Fibroblast of lung (primary cell): ENCODE results near the gene CCNF. TPM values are rescaled to one million over a fixed set of nuclear protein-coding genes. Genes with fewer than 3 reads are reported as not detected.

ENCODE experiments used
- DNase-seq, 2 donors: peaks; one replicate each; pipeline versions ENCODE4 v3.0.0 to v3.0.0-alpha.2; 2010; ENCODE audit warnings: low read depth in 2 of 2
- H2AFZ ChIP-seq: 2 replicates; pipeline ENCODE4 v1.5.1; 2012; ENCODE audit warnings: low read length, control low read depth, inconsistent platforms
- H3K27ac ChIP-seq: 2 replicates; pipeline ENCODE4 v1.5.1; 2011; ENCODE audit warnings: low read length, control low read depth; ENCODE audit not compliant: insufficient read depth
- H3K27me3 ChIP-seq: 2 replicates; pipeline ENCODE4 v1.5.1; 2011; ENCODE audit warnings: mild to moderate bottlenecking, low read length; ENCODE audit not compliant: control insufficient read depth, insufficient read depth
- H3K36me3 ChIP-seq: 2 replicates; pipeline ENCODE4 v1.5.1; 2011; ENCODE audit warnings: low read length; ENCODE audit not compliant: control insufficient read depth, insufficient read depth
- H3K4me1 ChIP-seq: 2 replicates; pipeline ENCODE4 v1.5.1; 2011; ENCODE audit warnings: low read length; ENCODE audit not compliant: control insufficient read depth, insufficient read depth; ENCODE audit errors: extremely low read depth
- H3K4me2 ChIP-seq: 2 replicates; pipeline ENCODE4 v1.5.1; 2011; ENCODE audit warnings: low read length, control low read depth; ENCODE audit not compliant: insufficient read depth; ENCODE audit errors: extremely low read depth
- H3K4me3 ChIP-seq, 4 experiments: fragments of 200-600 bp in 1 of 4; sonication (generic) in 1 of 4; replicated peaks in 1 of 4; 2 replicates each; pipeline ENCODE4 v1.5.1; 2011 to 2016; ENCODE audit warnings: low read length in 4 of 4, low read depth in 3 of 4, mild to moderate bottlenecking in 3 of 4, control low read depth in 2 of 4, inconsistent platforms in 1 of 4, mixed read lengths in 1 of 4; ENCODE audit not compliant: insufficient read depth in 1 of 4; ENCODE audit errors: control extremely low read depth in 1 of 4
- H3K79me2 ChIP-seq: 2 replicates; pipeline ENCODE4 v1.5.1; 2012; ENCODE audit warnings: mild to moderate bottlenecking, low read length, inconsistent platforms; ENCODE audit not compliant: control insufficient read depth, insufficient read depth
- H3K9ac ChIP-seq: 2 replicates; pipeline ENCODE4 v1.5.1; 2011; ENCODE audit warnings: mild to moderate bottlenecking, low read length, control low read depth; ENCODE audit not compliant: insufficient read depth
- H3K9me3 ChIP-seq: 2 replicates; pipeline ENCODE4 v1.5.1; 2012; ENCODE audit warnings: low read depth, low read length; ENCODE audit not compliant: control insufficient read depth, insufficient read depth
- H4K20me1 ChIP-seq: 2 replicates; pipeline ENCODE4 v1.5.1; 2011; ENCODE audit warnings: low read length; ENCODE audit not compliant: control insufficient read depth, insufficient read depth; ENCODE audit errors: extremely low read depth
- CTCF ChIP-seq, 2 donors: IDR thresholded peaks in 1 of 2; conservative IDR thresholded peaks in 1 of 2; 1 replicate in 1 of 2; 2 replicates in 1 of 2; pipeline ENCODE4 v1.5.1; 2011 to 2012; ENCODE audit warnings: low read length in 2 of 2, control low read depth in 1 of 2, inconsistent platforms in 1 of 2, low read depth in 1 of 2, mild to moderate bottlenecking in 1 of 2
- EZH2 ChIP-seq: IDR thresholded peaks from 2 replicates; pipeline ENCODE4 v1.5.1; 2012; ENCODE audit warnings: low read length, control low read depth, mild to moderate bottlenecking; ENCODE audit errors: missing control alignments
- polyA plus RNA-seq, 2 donors: library from polyadenylated mRNA; depleted of rRNA in 1 of 2; stranded (reverse) in 1 of 2; unstranded in 1 of 2; fragments of >200 nt; gene quantifications; 2 replicates each; pipeline ENCODE4 v1.2.1, GENCODE V29; 2011 to 2012; ENCODE audit warnings: missing spikeins in 1 of 2
- total RNA-seq: library from RNA; depleted of rRNA; stranded (reverse); fragments of >200 nt; gene quantifications from 2 replicates; pipeline ENCODE4 v1.2.1, GENCODE V29; 2014

Gene CCNF
- total and polyA plus RNA-seq, 2 donors (not counting 1 experiment from before 2014, with no cell fraction given), result 3.8 to 7.3 TPM

- Histone ChIP-seq H3K4me3 (no peak overlapping the region), H3K27me3 (peaks cover 6% of the 10 kb centered on the region), H3K36me3 (no peaks in the 10 kb centered on the region), H3K27ac (no peak overlapping the region), H3K9me3 (no peaks in the 10 kb centered on the region), H3K79me2 (no peaks in the 10 kb centered on the region), H3K4me1 (no peaks in the 10 kb centered on the region), H3K4me2 (no peak overlapping the region), H2AFZ (no peak overlapping the region), H3K9ac (no peak overlapping the region), H4K20me1 (no peaks in the 10 kb centered on the region)
- no peak for DNase-seq
- no peak for TF ChIP-seq EZH2
- no peak for TF ChIP-seq CTCF (conservative IDR thresholded peaks at IDR 0.05 in 1 of 2, IDR thresholded peaks at IDR 0.05 in 1 of 2; ENCODE audit: low read depth in 1 of 2, low read length in 2 of 2)
Observed at GRCh38 chr16:2392025-2392424, 37.2 kb upstream of the CCNF start.

DNA sequence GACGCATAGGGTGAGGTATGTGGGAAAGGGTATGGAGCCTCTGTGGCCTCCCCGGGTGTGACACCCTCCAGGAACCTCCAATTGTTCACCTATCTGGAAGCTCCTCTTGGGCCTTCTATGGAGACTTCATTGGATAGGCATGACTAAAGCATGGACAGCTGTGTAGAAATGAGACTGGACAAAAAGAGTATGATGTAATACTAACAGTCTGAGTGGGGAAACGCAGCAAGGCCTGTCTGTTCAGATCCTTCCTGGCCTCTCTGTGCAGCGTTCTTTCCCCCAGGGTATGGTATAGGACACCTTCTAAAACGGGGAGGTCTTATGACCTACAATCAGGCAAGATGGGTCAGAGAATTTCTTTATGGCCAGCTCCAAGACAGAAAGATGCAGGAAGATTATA is 30.7 kb upstream of the CCNF start:
- no peaks in the 10 kb centered on the region for H3K4me1 ChIP-seq
- no peaks in the 10 kb centered on the region for H3K79me2 ChIP-seq
- H3K4me2 ChIP-seq, result no peak overlapping the region
- TF ChIP-seq EZH2 (no peak), CTCF (conservative IDR thresholded peaks at IDR 0.05 in 1 of 2, IDR thresholded peaks at IDR 0.05 in 1 of 2; ENCODE audit: low read depth in 1 of 2, low read length in 2 of 2) (no peak)
- H4K20me1 ChIP-seq, result no peaks in the 10 kb centered on the region
- no peak overlapping the region for H2AFZ ChIP-seq
- H3K4me3 ChIP-seq, result no peak overlapping the region
- no peaks in the 10 kb centered on the region for H3K36me3 ChIP-seq
- no peak overlapping the region for H3K27ac ChIP-seq
- H3K27me3 ChIP-seq, result peaks cover 6% of the 10 kb centered on the region
- no peaks in the 10 kb centered on the region for H3K9me3 ChIP-seq
- no peak for DNase-seq
- H3K9ac ChIP-seq, result no peak overlapping the region

DNA sequence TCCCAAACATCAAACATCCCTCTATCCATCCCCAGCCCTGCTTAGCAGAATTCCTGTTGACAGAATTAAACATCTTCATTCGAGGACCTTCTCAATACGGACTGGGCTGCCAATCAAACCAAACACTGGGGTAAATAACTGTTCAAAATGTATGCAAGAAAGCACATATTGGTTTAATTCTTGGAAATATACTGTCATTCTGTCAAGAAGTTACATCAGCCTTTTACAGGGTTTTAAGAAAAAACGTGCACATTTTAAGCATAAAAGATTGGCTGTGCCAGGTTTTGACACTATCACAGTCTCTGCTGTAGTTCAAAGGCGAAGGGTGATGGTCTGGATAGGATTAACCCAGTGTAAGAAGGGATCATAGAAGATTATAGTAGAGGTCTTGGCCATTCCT is 25.1 kb upstream of the CCNF start:
- H3K9ac ChIP-seq, result no peak overlapping the region
- no peaks in the 10 kb centered on the region for H3K79me2 ChIP-seq
- DNase-seq, result no peak
- H2AFZ ChIP-seq, result no peak overlapping the region
- TF ChIP-seq EZH2 (no peak), CTCF (conservative IDR thresholded peaks at IDR 0.05 in 1 of 2, IDR thresholded peaks at IDR 0.05 in 1 of 2; ENCODE audit: low read depth in 1 of 2, low read length in 2 of 2) (no peak)
- H3K27ac ChIP-seq, result no peak overlapping the region
- no peak overlapping the region for H3K4me2 ChIP-seq
- no peaks in the 10 kb centered on the region for H4K20me1 ChIP-seq
- no peak overlapping the region for H3K4me3 ChIP-seq
- no peaks in the 10 kb centered on the region for H3K36me3 ChIP-seq
- H3K27me3 ChIP-seq, result peaks cover 3% of the 10 kb centered on the region
- no peaks in the 10 kb centered on the region for H3K9me3 ChIP-seq
- no peaks in the 10 kb centered on the region for H3K4me1 ChIP-seq
